Caco-2 (cell line): Measurements from ENCODE around the gene ZBTB7B. TPM values are rescaled to one million over a fixed set of nuclear protein-coding genes. Genes with fewer than 3 reads are reported as not detected.
"Not testable (repeated sequence)": the region's sequence is repeated elsewhere in the genome, so short reads cannot be mapped to it uniquely, and the experiment has no call there.

ENCODE experiments used
- BruUV-seq: library from RNA; stranded (reverse); fragments of 400-500 nt; replicated peaks from 2 replicates; lab custom pipeline; 2021; lab: Mats Ljungman, UMichigan
- CTCF ChIA-PET: fragments of 300-600 bp; sonication (Branson Sonifier 250); formaldehyde crosslinking; loops from one replicate; lab custom pipeline; 2022; ENCODE audit warnings: antibody characterized with exemption; lab: Charles Lee
- POLR2A ChIA-PET: fragments of 300-600 bp; sonication (Branson Sonifier 250); formaldehyde crosslinking; loops from one replicate; lab custom pipeline; 2022; ENCODE audit warnings: antibody characterized with exemption; lab: Charles Lee
- DNase-seq, 2 experiments: peaks; one replicate each; pipeline versions ENCODE4 v3.0.0 to v3.0.0-alpha.2; 2020 to 2022
- H3K27me3 ChIP-seq: replicated peaks from 2 replicates; pipeline ENCODE4 v1.6.0; 2011; ENCODE audit warnings: low read length; ENCODE audit not compliant: control insufficient read depth, insufficient read depth
- H3K36me3 ChIP-seq: 2 replicates; pipeline ENCODE4 v1.5.1; 2011; ENCODE audit warnings: low read length; ENCODE audit not compliant: control insufficient read depth, insufficient read depth
- H3K4me1 ChIP-seq: fragments of 250-450 bp; sonication (Bioruptor Pico); 2 replicates; pipeline ENCODE4 v1.5.1; 2020; ENCODE audit warnings: mild to moderate bottlenecking
- H3K4me3 ChIP-seq: 2 replicates; pipeline ENCODE4 v1.5.1; 2011; ENCODE audit warnings: low read depth, mild to moderate bottlenecking, control low read depth, low read length
- H3K9me3 ChIP-seq: fragments of 250-450 bp; sonication (Bioruptor Pico); 2 replicates; pipeline ENCODE4 v1.5.1; 2020; ENCODE audit warnings: mild to moderate bottlenecking, moderate library complexity
- H3K27ac Mint-ChIP-seq: one replicate; pipeline ENCODE4 v1.8.0; 2022; ENCODE audit warnings: mixed read lengths; ENCODE audit not compliant: unreplicated experiment
- H3K27me3 Mint-ChIP-seq: one replicate; pipeline ENCODE4 v1.8.0; 2022; ENCODE audit warnings: mixed read lengths; ENCODE audit not compliant: insufficient read depth, unreplicated experiment
- H3K36me3 Mint-ChIP-seq: one replicate; pipeline ENCODE4 v1.8.0; 2022; ENCODE audit warnings: mild to moderate bottlenecking, mixed read lengths; ENCODE audit not compliant: insufficient read depth, unreplicated experiment
- H3K4me1 Mint-ChIP-seq: one replicate; pipeline ENCODE4 v1.8.0; 2022; ENCODE audit warnings: low read depth, mixed read lengths; ENCODE audit not compliant: unreplicated experiment
- H3K4me3 Mint-ChIP-seq: one replicate; pipeline ENCODE4 v1.8.0; 2022; ENCODE audit warnings: mild to moderate bottlenecking, moderate library complexity, mixed read lengths; ENCODE audit not compliant: unreplicated experiment
- H3K9me3 Mint-ChIP-seq: one replicate; pipeline ENCODE4 v1.8.0; 2022; ENCODE audit warnings: mixed read lengths; ENCODE audit not compliant: unreplicated experiment
- intact Hi-C: fragments of 100-400 bp; cut with micrococcal nuclease; formaldehyde crosslinking; loops from one replicate; pipeline ENCODE4 v1.10.0; 2022; ENCODE audit not compliant: unreplicated experiment
- total RNA-seq: library from RNA; stranded (reverse); gene quantifications from 2 replicates; pipeline ENCODE4 v1.2.3, GENCODE V29; 2022
- TF ChIP-seq, protein P1 (sequence below), 2 experiments: fragments of 200-600 bp in 1 of 2; IDR thresholded peaks; 1 replicate in 1 of 2; 2 replicates in 1 of 2; pipeline versions ENCODE4 v1.5.1 to v1.8.0; 2011 to 2022; ENCODE audit warnings: antibody characterized with exemption in 1 of 2, control low read depth in 1 of 2, inconsistent platforms in 1 of 2, low read depth in 1 of 2, low read length in 1 of 2, mild to moderate bottlenecking in 1 of 2, moderate library complexity in 1 of 2; ENCODE audit not compliant: insufficient read depth in 1 of 2, severe bottlenecking in 1 of 2, unreplicated experiment in 1 of 2

The ZBTB7B gene
- total RNA-seq, 1 experiment from 2014 or later, result 46.8 TPM

DNA sequence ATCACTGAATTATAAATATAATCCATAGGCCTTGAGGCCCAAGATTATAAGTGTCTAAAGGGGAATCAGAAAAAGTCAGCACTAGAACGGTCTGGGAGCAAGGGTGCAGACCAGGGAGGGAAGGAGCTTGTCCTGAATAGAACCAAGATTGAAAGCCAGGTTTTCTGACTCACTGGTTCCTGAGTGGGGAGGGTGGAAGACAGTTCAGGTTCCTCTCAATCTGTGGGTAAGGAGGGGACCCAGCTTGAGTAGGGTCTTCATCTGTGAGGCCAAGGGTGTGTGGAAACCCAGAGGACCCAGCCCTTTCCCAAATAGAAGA, 8.4 kb upstream of the ZBTB7B start:
- CTCF ChIA-PET, result interaction anchor here (0.6 to 1.8 kb wide), 7 partner anchors 11 to 1031 kb away, joined by 3 to 8 read pairs (median 6); partner anchors contain the start of genes FLAD1, PBXIP1, PYGO2 and SLC39A1
- Histone ChIP-seq H3K9me3 (no peaks in the 10 kb centered on the region), H3K4me3 (no peak overlapping the region), H3K27me3 (no peaks in the 10 kb centered on the region), H3K4me1 (0 out of 2 replicates have a peak, but pooled peaks cover 11% of the 10 kb centered on the region), H3K36me3 (peaks cover 3% of the 10 kb centered on the region; the same call in 1 of the 2 replicates)
- POLR2A ChIA-PET, result interaction anchor here (1.2 to 1.5 kb wide), 3 partner anchors 11 to 33 kb away, joined by 6 to 14 read pairs (median 7); partner anchors contain the start of genes CKS1B, FLAD1 and PYGO2
- no peak for DNase-seq
- TF ChIP-seq, protein P1, sequence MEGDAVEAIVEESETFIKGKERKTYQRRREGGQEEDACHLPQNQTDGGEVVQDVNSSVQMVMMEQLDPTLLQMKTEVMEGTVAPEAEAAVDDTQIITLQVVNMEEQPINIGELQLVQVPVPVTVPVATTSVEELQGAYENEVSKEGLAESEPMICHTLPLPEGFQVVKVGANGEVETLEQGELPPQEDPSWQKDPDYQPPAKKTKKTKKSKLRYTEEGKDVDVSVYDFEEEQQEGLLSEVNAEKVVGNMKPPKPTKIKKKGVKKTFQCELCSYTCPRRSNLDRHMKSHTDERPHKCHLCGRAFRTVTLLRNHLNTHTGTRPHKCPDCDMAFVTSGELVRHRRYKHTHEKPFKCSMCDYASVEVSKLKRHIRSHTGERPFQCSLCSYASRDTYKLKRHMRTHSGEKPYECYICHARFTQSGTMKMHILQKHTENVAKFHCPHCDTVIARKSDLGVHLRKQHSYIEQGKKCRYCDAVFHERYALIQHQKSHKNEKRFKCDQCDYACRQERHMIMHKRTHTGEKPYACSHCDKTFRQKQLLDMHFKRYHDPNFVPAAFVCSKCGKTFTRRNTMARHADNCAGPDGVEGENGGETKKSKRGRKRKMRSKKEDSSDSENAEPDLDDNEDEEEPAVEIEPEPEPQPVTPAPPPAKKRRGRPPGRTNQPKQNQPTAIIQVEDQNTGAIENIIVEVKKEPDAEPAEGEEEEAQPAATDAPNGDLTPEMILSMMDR (IDR thresholded peaks at IDR 0.05; ENCODE audit: insufficient read depth in 1 of 2, low read depth in 1 of 2, low read length in 1 of 2, severe bottlenecking in 1 of 2, unreplicated experiment in 1 of 2), result no peak
- no peaks in the 10 kb centered on the region for H3K9me3 Mint-ChIP-seq
- peaks cover 26% of the 10 kb centered on the region for H3K4me1 Mint-ChIP-seq
- H3K4me3 Mint-ChIP-seq, result no peak overlapping the region
- no peaks in the 10 kb centered on the region for H3K27me3 Mint-ChIP-seq
- H3K27ac Mint-ChIP-seq, result peak overlapping the region; percentile 48
- H3K36me3 Mint-ChIP-seq, result peaks cover 21% of the 10 kb centered on the region
- BruUV-seq, result no TSS peak
- intact Hi-C loops, result no loop called here

GRCh38 chr1:154994591-154994990, 8.0 kb upstream of the ZBTB7B start:
- no TSS peak for BruUV-seq
- H3K9me3 ChIP-seq, result no peaks in the 10 kb centered on the region
- Mint-ChIP-seq H3K27ac (peak overlapping the region; percentile 48), H3K36me3 (peaks cover 21% of the 10 kb centered on the region), H3K27me3 (no peaks in the 10 kb centered on the region), H3K4me1 (peaks cover 26% of the 10 kb centered on the region), H3K9me3 (no peaks in the 10 kb centered on the region), H3K4me3 (no peak overlapping the region)
- no peak overlapping the region for H3K4me3 ChIP-seq
- DNase-seq, result no peak
- ChIA-PET CTCF (interaction anchor here (0.6 to 1.6 kb wide), 6 partner anchors 11 to 1031 kb away, joined by 3 to 8 read pairs (median 6); partner anchors contain the start of genes FLAD1, PBXIP1, PYGO2 and SLC39A1), POLR2A (interaction anchor here (0.7 to 1.4 kb wide), 3 partner anchors 12 to 33 kb away, joined by 3 to 7 read pairs (median 6); partner anchors contain the start of genes FLAD1 and PYGO2)
- TF ChIP-seq, protein P1 (IDR thresholded peaks at IDR 0.05; ENCODE audit: insufficient read depth in 1 of 2, low read depth in 1 of 2, low read length in 1 of 2, severe bottlenecking in 1 of 2, unreplicated experiment in 1 of 2), result no peak
- H3K36me3 ChIP-seq, result peaks cover 2% of the 10 kb centered on the region; the same call in 1 of the 2 replicates
- 0 out of 2 replicates have a peak, but pooled peaks cover 11% of the 10 kb centered on the region for H3K4me1 ChIP-seq
- no peaks in the 10 kb centered on the region for H3K27me3 ChIP-seq
- intact Hi-C loops, result no loop called here

DNA sequence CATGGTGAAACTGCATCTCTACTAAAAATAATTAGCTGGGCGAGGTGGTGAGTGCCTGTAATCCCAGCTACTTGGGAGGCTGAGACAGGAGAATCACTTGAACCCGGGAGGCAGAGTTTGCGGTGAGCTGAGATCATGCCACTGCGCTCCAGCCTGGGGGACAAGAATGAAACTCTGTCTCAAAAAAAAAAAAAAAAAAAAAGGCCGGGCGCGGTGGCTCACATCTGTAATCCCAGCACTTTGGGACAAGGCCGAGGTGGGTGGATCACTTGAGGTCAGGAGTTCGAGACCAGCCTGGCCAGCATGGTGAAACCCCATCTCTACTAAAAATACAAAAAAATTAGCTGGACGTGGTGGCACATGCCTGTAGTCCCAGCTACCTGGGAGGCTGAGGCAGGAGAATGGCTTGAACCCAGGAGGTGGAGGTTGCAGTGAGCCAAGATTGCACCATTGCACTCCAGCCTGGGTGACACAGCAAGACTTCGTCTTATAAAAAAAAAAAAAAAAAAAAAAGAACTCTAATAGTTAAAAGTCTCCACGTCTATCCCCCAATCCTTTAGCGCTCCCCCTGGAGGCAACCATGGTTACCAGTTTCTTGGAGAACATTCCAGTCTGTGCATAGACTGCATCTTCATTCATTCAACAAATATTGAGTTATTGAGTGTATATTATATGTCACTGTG, 7.2 kb upstream of the ZBTB7B start:
- H3K4me3 Mint-ChIP-seq, H3K9me3 Mint-ChIP-seq, H3K27me3 Mint-ChIP-seq, BruUV-seq, H3K36me3 ChIP-seq, H3K4me3 ChIP-seq, H3K9me3 ChIP-seq, H3K27ac Mint-ChIP-seq, H3K27me3 ChIP-seq: not testable (repeated sequence)
- Mint-ChIP-seq H3K36me3 (peaks cover 24% of the 10 kb centered on the region), H3K4me1 (peaks cover 26% of the 10 kb centered on the region)
- ChIA-PET POLR2A (interaction anchor here (0.7 to 1.8 kb wide), 3 partner anchors 12 to 22 kb away, joined by 3 to 5 read pairs (median 4); partner anchors contain the start of gene FLAD1), CTCF (interaction anchor here (0.7 to 1.4 kb wide), 7 partner anchors 12 to 89 kb away, joined by 3 to 9 read pairs (median 6); partner anchors contain the start of genes FLAD1 and SHC1)
- 0 out of 2 replicates have a peak, but pooled peaks cover 11% of the 10 kb centered on the region for H3K4me1 ChIP-seq
- DNase-seq, result peak; percentile 78 to 80
- intact Hi-C loops, result loop anchor here (1.0 kb wide), 1 partner anchor 34 kb away; the partner anchor contains the start of gene PYGO2
- TF ChIP-seq, protein P1 (IDR thresholded peaks at IDR 0.05; ENCODE audit: insufficient read depth in 1 of 2, low read depth in 1 of 2, low read length in 1 of 2, severe bottlenecking in 1 of 2, unreplicated experiment in 1 of 2), result peak; percentile 28 to 73
